Measurements from ENCODE around the gene FADS3. TPM values are rescaled to one million over a fixed set of nuclear protein-coding genes. Genes with fewer than 3 reads are reported as not detected.
A peak's percentile ranks its signal among the peaks of the same experiment; 100 is the strongest.

Gene FADS3
- total RNA-seq, 1 experiment from 2014 or later, result 50.0 TPM

DNA sequence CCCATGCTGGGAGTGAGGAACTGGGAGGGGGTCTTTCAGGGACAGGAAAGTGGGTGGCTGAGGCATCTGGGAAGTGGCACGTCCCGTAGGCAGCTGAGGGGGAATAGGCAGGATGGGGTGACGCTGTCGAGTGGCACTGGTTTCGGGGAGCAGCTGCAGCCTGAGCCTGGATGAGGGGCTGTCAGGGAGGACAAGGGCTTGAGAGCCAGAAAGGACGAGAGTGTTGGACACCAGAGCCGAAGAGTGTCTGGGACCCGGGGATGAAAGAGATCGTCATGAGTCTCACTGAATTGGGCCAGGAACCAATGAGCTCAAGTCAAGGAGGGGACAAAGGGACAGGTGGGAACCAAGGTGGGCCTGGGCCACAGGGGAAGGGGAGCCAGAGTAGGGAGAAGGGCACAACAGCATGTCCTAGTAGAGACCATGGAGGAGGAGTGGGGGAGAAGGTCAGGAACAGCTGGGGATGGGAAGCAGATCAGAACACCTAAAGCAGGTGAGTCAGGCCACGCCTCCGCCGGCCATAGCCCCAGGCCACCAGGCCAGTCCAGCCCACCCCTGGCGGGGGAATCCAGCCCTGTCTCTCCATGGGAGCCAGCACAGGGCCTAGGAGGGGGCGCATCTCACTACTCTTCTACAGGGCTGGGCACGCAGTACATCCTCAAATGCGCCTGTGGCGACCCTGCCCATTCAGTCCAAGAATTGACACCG lies 21.8 kb upstream of the FADS3 start:
- no peak for TF ChIP-seq TP53 (CRISPR knock-in tag; IDR thresholded peaks at IDR 0.05)
- no peak for TF ChIP-seq ATF2 (CRISPR knock-in tag; IDR thresholded peaks at IDR 0.05; ENCODE audit: borderline replicate concordance, low read depth)
- TF ChIP-seq, protein P1, sequence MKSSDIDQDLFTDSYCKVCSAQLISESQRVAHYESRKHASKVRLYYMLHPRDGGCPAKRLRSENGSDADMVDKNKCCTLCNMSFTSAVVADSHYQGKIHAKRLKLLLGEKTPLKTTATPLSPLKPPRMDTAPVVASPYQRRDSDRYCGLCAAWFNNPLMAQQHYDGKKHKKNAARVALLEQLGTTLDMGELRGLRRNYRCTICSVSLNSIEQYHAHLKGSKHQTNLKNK (CRISPR knock-in tag; IDR thresholded peaks at IDR 0.05), result no peak
- TF ChIP-seq, protein P2, sequence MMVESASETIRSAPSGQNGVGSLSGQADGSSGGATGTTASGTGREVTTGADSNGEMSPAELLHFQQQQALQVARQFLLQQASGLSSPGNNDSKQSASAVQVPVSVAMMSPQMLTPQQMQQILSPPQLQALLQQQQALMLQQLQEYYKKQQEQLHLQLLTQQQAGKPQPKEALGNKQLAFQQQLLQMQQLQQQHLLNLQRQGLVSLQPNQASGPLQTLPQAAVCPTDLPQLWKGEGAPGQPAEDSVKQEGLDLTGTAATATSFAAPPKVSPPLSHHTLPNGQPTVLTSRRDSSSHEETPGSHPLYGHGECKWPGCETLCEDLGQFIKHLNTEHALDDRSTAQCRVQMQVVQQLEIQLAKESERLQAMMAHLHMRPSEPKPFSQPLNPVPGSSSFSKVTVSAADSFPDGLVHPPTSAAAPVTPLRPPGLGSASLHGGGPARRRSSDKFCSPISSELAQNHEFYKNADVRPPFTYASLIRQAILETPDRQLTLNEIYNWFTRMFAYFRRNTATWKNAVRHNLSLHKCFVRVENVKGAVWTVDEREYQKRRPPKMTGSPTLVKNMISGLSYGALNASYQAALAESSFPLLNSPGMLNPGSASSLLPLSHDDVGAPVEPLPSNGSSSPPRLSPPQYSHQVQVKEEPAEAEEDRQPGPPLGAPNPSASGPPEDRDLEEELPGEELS (CRISPR knock-in tag; IDR thresholded peaks at IDR 0.05), result no peak
- TF ChIP-seq E2F5 (CRISPR knock-in tag; IDR thresholded peaks at IDR 0.05), result no peak
- no peak for TF ChIP-seq NFATC4 (CRISPR knock-in tag; IDR thresholded peaks at IDR 0.05)
- TF ChIP-seq ZNF416 (CRISPR knock-in tag; IDR thresholded peaks at IDR 0.05), result no peak
- TF ChIP-seq RORB (CRISPR knock-in tag; IDR thresholded peaks at IDR 0.05), result no peak
- TF ChIP-seq GABPB1 (CRISPR knock-in tag; IDR thresholded peaks at IDR 0.05), result no peak
- TF ChIP-seq ZBTB21 (CRISPR knock-in tag; IDR thresholded peaks at IDR 0.05; ENCODE audit: borderline replicate concordance), result no peak
- TF ChIP-seq, protein P3, sequence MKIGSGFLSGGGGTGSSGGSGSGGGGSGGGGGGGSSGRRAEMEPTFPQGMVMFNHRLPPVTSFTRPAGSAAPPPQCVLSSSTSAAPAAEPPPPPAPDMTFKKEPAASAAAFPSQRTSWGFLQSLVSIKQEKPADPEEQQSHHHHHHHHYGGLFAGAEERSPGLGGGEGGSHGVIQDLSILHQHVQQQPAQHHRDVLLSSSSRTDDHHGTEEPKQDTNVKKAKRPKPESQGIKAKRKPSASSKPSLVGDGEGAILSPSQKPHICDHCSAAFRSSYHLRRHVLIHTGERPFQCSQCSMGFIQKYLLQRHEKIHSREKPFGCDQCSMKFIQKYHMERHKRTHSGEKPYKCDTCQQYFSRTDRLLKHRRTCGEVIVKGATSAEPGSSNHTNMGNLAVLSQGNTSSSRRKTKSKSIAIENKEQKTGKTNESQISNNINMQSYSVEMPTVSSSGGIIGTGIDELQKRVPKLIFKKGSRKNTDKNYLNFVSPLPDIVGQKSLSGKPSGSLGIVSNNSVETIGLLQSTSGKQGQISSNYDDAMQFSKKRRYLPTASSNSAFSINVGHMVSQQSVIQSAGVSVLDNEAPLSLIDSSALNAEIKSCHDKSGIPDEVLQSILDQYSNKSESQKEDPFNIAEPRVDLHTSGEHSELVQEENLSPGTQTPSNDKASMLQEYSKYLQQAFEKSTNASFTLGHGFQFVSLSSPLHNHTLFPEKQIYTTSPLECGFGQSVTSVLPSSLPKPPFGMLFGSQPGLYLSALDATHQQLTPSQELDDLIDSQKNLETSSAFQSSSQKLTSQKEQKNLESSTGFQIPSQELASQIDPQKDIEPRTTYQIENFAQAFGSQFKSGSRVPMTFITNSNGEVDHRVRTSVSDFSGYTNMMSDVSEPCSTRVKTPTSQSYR (CRISPR knock-in tag; IDR thresholded peaks at IDR 0.05), result no peak
- TF ChIP-seq, protein P4, sequence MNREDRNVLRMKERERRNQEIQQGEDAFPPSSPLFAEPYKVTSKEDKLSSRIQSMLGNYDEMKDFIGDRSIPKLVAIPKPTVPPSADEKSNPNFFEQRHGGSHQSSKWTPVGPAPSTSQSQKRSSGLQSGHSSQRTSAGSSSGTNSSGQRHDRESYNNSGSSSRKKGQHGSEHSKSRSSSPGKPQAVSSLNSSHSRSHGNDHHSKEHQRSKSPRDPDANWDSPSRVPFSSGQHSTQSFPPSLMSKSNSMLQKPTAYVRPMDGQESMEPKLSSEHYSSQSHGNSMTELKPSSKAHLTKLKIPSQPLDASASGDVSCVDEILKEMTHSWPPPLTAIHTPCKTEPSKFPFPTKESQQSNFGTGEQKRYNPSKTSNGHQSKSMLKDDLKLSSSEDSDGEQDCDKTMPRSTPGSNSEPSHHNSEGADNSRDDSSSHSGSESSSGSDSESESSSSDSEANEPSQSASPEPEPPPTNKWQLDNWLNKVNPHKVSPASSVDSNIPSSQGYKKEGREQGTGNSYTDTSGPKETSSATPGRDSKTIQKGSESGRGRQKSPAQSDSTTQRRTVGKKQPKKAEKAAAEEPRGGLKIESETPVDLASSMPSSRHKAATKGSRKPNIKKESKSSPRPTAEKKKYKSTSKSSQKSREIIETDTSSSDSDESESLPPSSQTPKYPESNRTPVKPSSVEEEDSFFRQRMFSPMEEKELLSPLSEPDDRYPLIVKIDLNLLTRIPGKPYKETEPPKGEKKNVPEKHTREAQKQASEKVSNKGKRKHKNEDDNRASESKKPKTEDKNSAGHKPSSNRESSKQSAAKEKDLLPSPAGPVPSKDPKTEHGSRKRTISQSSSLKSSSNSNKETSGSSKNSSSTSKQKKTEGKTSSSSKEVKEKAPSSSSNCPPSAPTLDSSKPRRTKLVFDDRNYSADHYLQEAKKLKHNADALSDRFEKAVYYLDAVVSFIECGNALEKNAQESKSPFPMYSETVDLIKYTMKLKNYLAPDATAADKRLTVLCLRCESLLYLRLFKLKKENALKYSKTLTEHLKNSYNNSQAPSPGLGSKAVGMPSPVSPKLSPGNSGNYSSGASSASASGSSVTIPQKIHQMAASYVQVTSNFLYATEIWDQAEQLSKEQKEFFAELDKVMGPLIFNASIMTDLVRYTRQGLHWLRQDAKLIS (CRISPR knock-in tag; IDR thresholded peaks at IDR 0.05; ENCODE audit: borderline replicate concordance), result no peak
- no peak for TF ChIP-seq STAT6 (CRISPR knock-in tag; conservative IDR thresholded peaks at IDR 0.05; ENCODE audit: low read depth)
- no peak for TF ChIP-seq HMGA2 (CRISPR knock-in tag; IDR thresholded peaks at IDR 0.05)
- no peak for TF ChIP-seq FOXK1 (CRISPR knock-in tag; IDR thresholded peaks at IDR 0.05)
- no peak overlapping the region for H3K4me3 Mint-ChIP-seq
- peaks cover 25% of the 10 kb centered on the region for H3K4me1 Mint-ChIP-seq
- H3K27me3 Mint-ChIP-seq (ENCODE audit: low read depth), result peaks cover 24% of the 10 kb centered on the region
- DNase-seq (ENCODE audit: low spot score), result peak; percentile 17
- ATAC-seq, result no peak
- ChIA-PET POLR2A (no interaction called here), CTCF (interaction anchor here (1.7 to 5.5 kb wide), 2 partner anchors 9 to 14 kb away, joined by 6 to 52 read pairs; no protein-coding TSS in a partner anchor)
- H3K9me3 Mint-ChIP-seq, result no peaks in the 10 kb centered on the region
- no peak overlapping the region; the same call in 1 of the 2 replicates for H3K27ac Mint-ChIP-seq
- H3K36me3 Mint-ChIP-seq, result no peaks in the 10 kb centered on the region
